SK-N-MC (cell line): ENCODE results near the gene ADARB2.

ENCODE experiments used
- DNase-seq: peaks from one replicate; pipeline ENCODE4 v3.0.0-alpha.2; 2011; ENCODE audit warnings: low read depth, low spot score
- H3K27ac ChIP-seq: fragments of 200-600 bp; sonication (generic); 2 replicates; pipeline ENCODE4 v1.5.1; 2016; ENCODE audit warnings: mixed run types
- H3K36me3 ChIP-seq: fragments of 200-600 bp; sonication (generic); 2 replicates; pipeline ENCODE4 v1.6.1; 2017; ENCODE audit warnings: antibody characterized with exemption, low read length, mixed read lengths; ENCODE audit not compliant: insufficient read depth
- H3K4me3 ChIP-seq: fragments of 200-600 bp; sonication (generic); 2 replicates; pipeline ENCODE4 v1.5.1; 2016
- H3K9ac ChIP-seq: fragments of 200-600 bp; sonication (generic); 2 replicates; pipeline ENCODE4 v1.8.0; 2017; ENCODE audit warnings: mixed run types, mixed read lengths; ENCODE audit not compliant: insufficient read length
- H3K9me3 ChIP-seq: fragments of 200-600 bp; sonication (generic); 2 replicates; pipeline ENCODE4 v1.6.1; 2017; ENCODE audit warnings: low read depth, mild to moderate bottlenecking, antibody characterized with exemption, low read length, moderate library complexity, mixed read lengths
- EZH2 ChIP-seq: fragments of 200-600 bp; sonication (generic); IDR thresholded peaks from one replicate; pipeline ENCODE4 v1.6.1; 2017; ENCODE audit warnings: antibody characterized with exemption
- FOXP2 ChIP-seq: optimal IDR thresholded peaks from 2 replicates; pipeline ENCODE3; 2011; ENCODE audit warnings: mild to moderate bottlenecking, moderate library complexity; ENCODE audit not compliant: insufficient read depth; ENCODE audit errors: extremely low read length, control extremely low read depth
- POLR2AphosphoS5 ChIP-seq: IDR thresholded peaks from 2 replicates; pipeline ENCODE4 v1.6.1; 2012; ENCODE audit warnings: mild to moderate bottlenecking, low read depth, low read length, borderline replicate concordance

The ADARB2 gene

GRCh38 chr10:1504286-1504685 is 233.0 kb downstream of the ADARB2 start:
- H3K9me3 ChIP-seq: no peaks in the 10 kb centered on the region
- no peak for TF ChIP-seq POLR2AphosphoS5
- H3K36me3 ChIP-seq: no peaks in the 10 kb centered on the region
- DNase-seq: no peak
- H3K4me3 ChIP-seq: no peak overlapping the region
- no peak overlapping the region for H3K9ac ChIP-seq
- no peak overlapping the region for H3K27ac ChIP-seq

GRCh38 chr10:1502451-1502850 is 234.9 kb downstream of the ADARB2 start:
- no peaks in the 10 kb centered on the region for H3K36me3 ChIP-seq
- no peaks in the 10 kb centered on the region for H3K9me3 ChIP-seq
- DNase-seq: no peak
- H3K27ac ChIP-seq: no peak overlapping the region
- no peak overlapping the region for H3K9ac ChIP-seq
- no peak overlapping the region for H3K4me3 ChIP-seq
- no peak for TF ChIP-seq FOXP2
- TF ChIP-seq POLR2AphosphoS5: no peak
- TF ChIP-seq EZH2: no peak

- H3K4me3 ChIP-seq: no peak overlapping the region
- H3K36me3 ChIP-seq: no peaks in the 10 kb centered on the region
- H3K9ac ChIP-seq: no peak overlapping the region
- no peak for DNase-seq
- no peak for TF ChIP-seq FOXP2
- no peaks in the 10 kb centered on the region for H3K9me3 ChIP-seq
- no peak overlapping the region for H3K27ac ChIP-seq
Observed at GRCh38 chr10:1499359-1499957, 237.9 kb downstream of the ADARB2 start.

- Histone ChIP-seq H3K4me3 (no peak overlapping the region), H3K36me3 (no peaks in the 10 kb centered on the region), H3K9ac (no peak overlapping the region), H3K9me3 (no peaks in the 10 kb centered on the region), H3K27ac (no peak overlapping the region)
- DNase-seq: no peak
- no peak for TF ChIP-seq EZH2
- no peak for TF ChIP-seq POLR2AphosphoS5
- TF ChIP-seq FOXP2: no peak
Observed at GRCh38 chr10:1498746-1499358, 238.5 kb downstream of the ADARB2 start.

GRCh38 chr10:1495915-1496517 is 241.3 kb downstream of the ADARB2 start:
- DNase-seq: no peak
- no peaks in the 10 kb centered on the region for H3K9me3 ChIP-seq
- H3K9ac ChIP-seq: no peak overlapping the region
- H3K4me3 ChIP-seq: no peak overlapping the region
- no peaks in the 10 kb centered on the region for H3K36me3 ChIP-seq
- H3K27ac ChIP-seq: no peak overlapping the region
- TF ChIP-seq FOXP2 (no peak), EZH2 (no peak), POLR2AphosphoS5 (no peak)

- Histone ChIP-seq H3K27ac (no peak overlapping the region), H3K4me3 (no peak overlapping the region)
- TF ChIP-seq FOXP2 (no peak), POLR2AphosphoS5 (no peak), EZH2 (no peak)
Observed at GRCh38 chr10:1492641-1493040, 244.7 kb downstream of the ADARB2 start.

GRCh38 chr10:1491901-1492300 is 245.4 kb downstream of the ADARB2 start:
- Histone ChIP-seq H3K9me3 (no peaks in the 10 kb centered on the region), H3K4me3 (no peak overlapping the region), H3K9ac (no peak overlapping the region), H3K27ac (no peak overlapping the region), H3K36me3 (no peaks in the 10 kb centered on the region)
- no peak for DNase-seq
- TF ChIP-seq FOXP2: no peak
- no peak for TF ChIP-seq EZH2
- no peak for TF ChIP-seq POLR2AphosphoS5

More at GRCh38 chr10:1492641-1493040, 244.7 kb downstream of the ADARB2 start:
- no peak for DNase-seq
- Histone ChIP-seq H3K9me3 (no peaks in the 10 kb centered on the region), H3K9ac (no peak overlapping the region), H3K36me3 (no peaks in the 10 kb centered on the region)

GRCh38 chr10:1489801-1490200 is 247.5 kb downstream of the ADARB2 start:
- Histone ChIP-seq H3K36me3 (no peaks in the 10 kb centered on the region), H3K9ac (no peak overlapping the region), H3K9me3 (no peaks in the 10 kb centered on the region), H3K27ac (no peak overlapping the region), H3K4me3 (no peak overlapping the region)
- no peak for DNase-seq
- TF ChIP-seq EZH2 (no peak), FOXP2 (no peak), POLR2AphosphoS5 (no peak)
